Effector CD8-positive, alpha-beta T cell (primary cell): Measurements from ENCODE around the gene TMEM117.
"Not testable (repeated sequence)": the region's sequence is repeated elsewhere in the genome, so short reads cannot be mapped to it uniquely, and the experiment has no call there.

ENCODE experiments used
- DNase-seq: peaks from one replicate; lab custom pipeline; 2025; lab: John Stamatoyannopoulos, UW

TMEM117 gene

DNA sequence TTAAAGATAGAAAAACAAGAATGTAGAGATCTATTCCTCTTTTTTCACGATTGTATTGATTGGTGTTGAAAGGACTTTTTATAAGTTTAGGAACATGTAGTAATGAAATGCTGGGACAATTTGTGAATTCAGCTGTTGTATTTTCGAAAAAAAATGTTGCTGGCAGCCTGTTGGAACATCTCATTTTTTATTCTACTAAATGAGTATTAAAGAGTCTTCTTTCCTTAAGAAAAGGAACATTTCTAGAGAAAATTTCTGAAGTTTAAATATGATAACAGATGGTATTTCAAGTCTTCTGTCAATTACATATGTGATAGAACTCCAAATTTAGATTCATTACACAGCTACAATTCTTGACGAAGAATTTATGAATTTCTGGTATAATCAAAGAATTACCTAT lies 189.6 kb downstream of the TMEM117 start:
- DNase-seq = no peak

DNA sequence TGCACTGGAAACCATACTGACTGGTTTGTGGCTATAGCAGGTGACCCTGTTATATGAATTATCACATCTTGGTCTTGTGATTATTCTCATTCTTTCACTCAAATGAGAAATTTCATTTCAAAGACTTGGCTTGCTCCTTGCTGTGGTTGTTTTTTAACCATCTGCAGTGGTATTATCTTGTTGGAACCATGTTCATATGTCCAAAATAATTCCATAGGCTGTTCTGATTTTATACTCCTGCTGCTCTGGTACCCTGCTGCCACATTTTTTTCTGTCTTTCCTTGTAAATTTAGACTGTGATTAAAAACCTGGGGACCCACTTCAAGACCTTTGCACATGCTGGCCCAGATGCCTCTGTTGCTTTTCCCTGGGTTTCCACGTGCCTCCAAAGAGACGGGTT lies 190.2 kb downstream of the TMEM117 start:
- no peak for DNase-seq

- DNase-seq = not testable (repeated sequence)
Observed at GRCh38 chr12:44026926-44027325, 191.0 kb downstream of the TMEM117 start.

- DNase-seq = no peak
Observed at GRCh38 chr12:44029194-44029593, 193.3 kb downstream of the TMEM117 start.

- no peak for DNase-seq
Observed at GRCh38 chr12:44031472-44032185, 195.7 kb downstream of the TMEM117 start.

GRCh38 chr12:44034906-44035305 lies 199.0 kb downstream of the TMEM117 start:
- DNase-seq = no peak

- DNase-seq = no peak
Observed at GRCh38 chr12:44036875-44037443, 201.1 kb downstream of the TMEM117 start.

DNA sequence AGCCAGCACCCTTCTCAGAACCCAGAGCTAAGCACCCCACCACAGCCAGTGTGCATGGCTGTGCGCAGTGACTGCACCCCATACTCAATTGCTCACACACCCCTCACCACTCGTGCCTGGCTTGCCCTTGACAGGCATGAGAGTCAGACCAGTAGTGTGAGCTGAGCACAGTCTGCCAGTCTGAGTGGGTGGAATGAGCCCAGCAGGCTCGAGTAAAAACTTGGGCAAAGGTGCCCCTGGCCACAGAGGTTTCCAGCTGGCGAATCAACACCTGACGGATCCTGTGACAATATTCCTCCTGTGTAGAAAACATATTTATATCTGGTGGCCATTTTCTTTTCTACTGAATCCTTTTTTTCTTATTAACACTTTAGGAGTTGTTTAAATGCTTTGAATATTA lies 202.5 kb downstream of the TMEM117 start:
- no peak for DNase-seq

DNA sequence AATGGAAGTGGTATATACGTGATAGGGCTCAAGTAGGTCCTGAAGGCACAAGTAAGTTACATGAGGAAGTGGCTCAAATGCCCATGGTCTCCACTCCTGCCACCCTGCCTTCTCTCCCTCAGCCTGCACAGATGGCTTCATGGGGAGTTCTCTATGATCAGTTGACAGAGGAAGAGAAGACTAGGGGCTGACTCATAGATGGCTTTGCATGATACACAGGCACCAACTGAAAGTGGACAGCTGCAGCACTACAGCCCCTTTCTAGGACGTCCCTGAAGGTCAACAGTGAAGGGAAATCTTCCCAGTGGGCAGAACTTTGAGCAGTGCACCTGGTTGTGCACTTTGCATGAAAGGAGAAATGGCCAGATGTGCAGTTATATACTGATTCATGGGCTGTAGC lies 208.6 kb downstream of the TMEM117 start:
- DNase-seq = not testable (repeated sequence)

DNA sequence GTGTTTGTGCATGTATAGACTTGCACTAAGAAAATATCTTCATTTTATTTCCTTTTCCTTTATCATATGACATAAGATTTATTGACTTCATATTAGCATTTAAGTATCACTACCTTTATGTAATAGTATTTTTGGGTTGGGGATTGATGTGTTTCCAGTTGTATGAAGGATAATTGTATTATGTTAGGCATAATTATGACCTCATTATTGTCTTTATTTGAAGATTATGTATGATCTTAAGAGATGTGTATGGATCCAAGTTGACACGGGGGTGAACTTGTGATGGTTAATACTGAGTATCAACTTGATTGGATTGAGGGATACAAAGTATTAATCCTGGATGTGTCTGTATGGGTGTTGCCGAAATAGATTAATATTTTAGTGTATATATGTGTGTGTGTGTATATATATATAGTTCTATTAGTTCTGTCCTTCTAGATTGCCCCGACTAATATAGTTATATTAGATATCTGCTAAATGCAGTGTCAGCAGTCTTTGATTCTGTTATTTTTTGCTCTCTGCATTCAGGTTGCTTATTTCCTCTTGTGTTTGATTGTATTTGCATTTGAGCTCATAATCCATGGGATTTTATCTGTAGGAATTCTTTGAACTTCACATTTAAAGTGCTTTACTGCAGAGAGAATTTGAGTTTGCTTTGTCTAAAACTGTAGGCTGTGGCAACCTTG lies 211.0 kb downstream of the TMEM117 start:
- no peak for DNase-seq

DNA sequence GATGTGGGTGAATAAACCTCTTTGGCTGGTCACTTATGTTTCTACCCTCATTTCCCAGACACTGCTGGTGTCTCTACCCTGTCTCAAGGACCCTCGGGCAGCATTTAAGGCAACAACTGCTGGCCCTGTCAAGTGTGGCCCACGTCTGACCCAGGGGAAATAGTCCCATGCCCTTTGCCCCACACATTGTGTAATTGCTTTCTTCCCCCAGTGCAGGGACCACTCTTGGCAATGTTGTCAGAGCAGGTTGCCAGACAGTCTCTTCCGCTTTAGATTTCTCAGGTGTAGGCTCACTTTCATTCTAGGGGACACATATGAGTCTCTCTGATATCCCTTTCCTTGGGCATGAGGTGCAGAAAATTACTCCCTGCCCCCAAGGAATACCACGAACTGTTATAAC lies 216.7 kb downstream of the TMEM117 start:
- no peak for DNase-seq

- no peak for DNase-seq
Observed at GRCh38 chr12:44053549-44054127, 217.8 kb downstream of the TMEM117 start.

DNA sequence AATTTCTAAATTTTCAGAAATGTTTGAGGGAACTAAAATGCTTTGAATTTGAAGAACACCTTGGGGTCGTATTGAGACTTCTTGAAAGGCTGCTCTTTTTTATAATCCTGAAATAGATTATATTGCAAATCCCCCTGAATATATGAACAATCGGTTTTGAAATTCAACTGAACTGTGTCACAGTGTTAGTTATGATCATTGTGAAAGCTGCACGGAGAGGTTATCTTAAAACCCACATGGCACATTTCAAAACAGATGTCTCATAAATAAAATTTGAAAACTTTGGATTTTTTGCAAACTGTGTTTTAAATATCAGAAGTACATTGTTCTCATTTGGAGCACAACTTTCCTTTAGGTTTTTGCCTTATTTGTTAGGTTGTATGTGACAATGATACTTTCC lies 218.4 kb downstream of the TMEM117 start:
- DNase-seq = no peak

DNA sequence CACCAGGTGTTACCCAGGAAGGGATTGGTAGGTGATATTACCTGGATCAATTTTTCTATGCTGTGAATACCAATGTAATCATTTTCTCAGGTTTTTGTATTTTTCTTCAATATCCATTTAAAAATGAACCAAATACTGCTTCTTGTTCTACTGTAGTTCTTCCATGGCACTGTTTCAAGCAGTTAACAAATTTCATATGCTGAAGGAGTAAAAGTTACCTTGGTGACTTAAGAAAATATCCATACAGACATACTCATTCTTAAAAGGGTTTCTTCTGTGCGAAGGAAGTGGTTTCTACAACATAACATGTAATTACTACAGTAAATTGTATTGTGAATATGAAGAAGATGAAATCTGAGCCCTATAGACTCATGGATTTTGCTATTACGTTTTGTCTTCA lies 222.5 kb downstream of the TMEM117 start:
- DNase-seq = no peak

- DNase-seq = no peak
Observed at GRCh38 chr12:44059476-44059875, 223.6 kb downstream of the TMEM117 start.

GRCh38 chr12:44063671-44064070 lies 227.8 kb downstream of the TMEM117 start:
- DNase-seq = no peak

- DNase-seq = no peak
Observed at GRCh38 chr12:44076871-44077270, 241.0 kb downstream of the TMEM117 start.

GRCh38 chr12:44077294-44077693 lies 241.4 kb downstream of the TMEM117 start:
- no peak for DNase-seq

GRCh38 chr12:44078273-44078672 lies 242.4 kb downstream of the TMEM117 start:
- DNase-seq = no peak

DNA sequence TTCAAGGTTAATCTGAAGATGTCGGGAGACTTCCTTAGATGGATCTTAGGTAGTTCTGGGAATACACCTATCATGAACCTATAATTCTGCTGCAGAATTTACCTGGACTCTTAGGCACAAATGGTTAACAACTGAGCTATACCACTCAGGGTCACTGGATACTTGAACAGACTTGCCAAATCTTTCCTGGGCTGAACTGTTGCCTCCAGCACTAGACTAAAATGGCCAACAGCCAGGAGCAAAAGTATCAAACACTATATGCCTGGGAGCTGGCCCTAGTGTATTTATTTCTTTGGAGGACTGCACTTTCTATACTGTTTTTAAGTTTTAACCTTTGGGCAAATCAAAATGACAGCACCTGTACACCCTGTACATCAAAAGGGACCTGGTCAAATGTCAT lies 252.8 kb downstream of the TMEM117 start:
- no peak for DNase-seq

DNA sequence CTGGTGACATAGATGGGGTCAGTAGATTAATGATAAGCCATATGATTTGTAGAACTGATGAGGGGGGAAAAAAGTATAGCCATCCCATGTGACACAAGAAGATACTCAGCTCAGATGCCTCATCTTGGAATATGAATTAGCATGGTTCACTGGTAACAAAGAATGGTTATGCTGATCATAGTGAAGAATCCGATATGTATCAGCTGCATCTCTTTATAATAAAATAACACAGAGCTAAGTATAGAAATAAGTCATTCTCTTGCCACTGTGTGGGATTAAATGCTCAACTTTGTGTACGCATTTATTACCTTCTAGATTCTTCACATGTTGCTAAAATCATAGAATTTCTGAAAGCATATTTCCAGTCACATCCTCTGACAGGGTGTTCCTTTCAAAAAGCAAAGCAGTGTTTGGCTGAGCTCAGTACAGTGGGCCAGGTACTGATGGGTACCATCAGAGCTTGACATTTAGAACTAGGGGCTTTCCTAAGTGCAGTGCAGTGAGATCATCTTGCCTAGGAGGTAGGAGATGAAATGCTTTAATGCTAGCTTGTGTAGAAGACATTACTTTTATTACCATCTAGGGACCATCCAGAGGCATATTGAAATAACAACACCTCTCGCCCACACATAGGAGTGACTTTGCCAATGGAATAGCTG lies 256.2 kb downstream of the TMEM117 start:
- no peak for DNase-seq

DNA sequence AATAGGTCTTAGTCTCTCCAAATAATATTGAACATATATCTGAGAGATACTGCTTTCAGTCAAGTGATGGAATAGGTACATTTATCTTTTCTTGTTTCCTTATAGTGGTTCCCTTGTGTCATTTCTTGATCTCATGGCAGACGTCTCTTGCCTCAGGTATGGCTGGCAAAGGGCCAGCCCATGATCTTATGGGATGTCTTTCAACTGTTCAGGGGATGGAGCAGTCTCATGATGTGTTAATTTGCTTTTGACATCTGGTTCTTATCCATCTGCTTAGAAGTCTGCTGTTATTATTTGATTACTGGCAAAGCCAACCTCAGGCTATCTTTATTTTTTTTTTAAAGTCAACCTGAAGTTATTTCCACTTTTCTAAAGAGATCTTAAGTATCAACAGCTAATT lies 262.9 kb downstream of the TMEM117 start:
- no peak for DNase-seq
